Gastrocnemius medialis (tissue), 4 donors: ENCODE data around the gene PDZRN4. TPM values are rescaled to one million over a fixed set of nuclear protein-coding genes. Genes with fewer than 3 reads are reported as not detected.

ENCODE experiments used
- ATAC-seq, 2 donors: fragments of 150-250 bp; one replicate each; pipeline ENCODE4 v1.9.1; 2016
- DNase-seq, 2 donors: peaks; one replicate each; pipeline ENCODE4 v3.0.0-alpha.2; 2019
- H3K27ac ChIP-seq, 4 donors: fragments of 200-600 bp; sonication (generic); 1 replicate in 1 of 4; 2 replicates in 3 of 4; pipeline ENCODE4 v1.5.1; 2016 to 2018; ENCODE audit warnings: mild to moderate bottlenecking in 2 of 4, moderate library complexity in 1 of 4
- H3K27me3 ChIP-seq, 3 donors: fragments of 200-600 bp; sonication (generic) in 2 of 3; 1 replicate in 1 of 3; 2 replicates in 2 of 3; pipeline versions ENCODE4 v1.5.1 to v1.6.0; 2016 to 2019; ENCODE audit warnings: mild to moderate bottlenecking in 1 of 3, moderate library complexity in 1 of 3
- H3K36me3 ChIP-seq, 2 donors: fragments of 200-600 bp; sonication (generic) in 1 of 2; one replicate each; pipeline ENCODE4 v1.5.1; 2017 to 2018
- H3K4me1 ChIP-seq, 2 donors: fragments of 200-600 bp; sonication (generic) in 1 of 2; one replicate each; pipeline ENCODE4 v1.5.1; 2016 to 2017; ENCODE audit warnings: mild to moderate bottlenecking in 2 of 2
- H3K4me3 ChIP-seq, 4 donors: fragments of 200-600 bp; sonication (generic) in 3 of 4; 1 replicate in 1 of 4; 2 replicates in 3 of 4; pipeline ENCODE4 v1.5.1; 2016 to 2019; ENCODE audit warnings: mild to moderate bottlenecking in 2 of 4
- H3K9me3 ChIP-seq, 3 donors: fragments of 200-600 bp; sonication (generic) in 2 of 3; 1 replicate in 1 of 3; 2 replicates in 2 of 3; pipeline ENCODE4 v1.5.1; 2016 to 2019
- POLR2A ChIP-seq, 2 donors: fragments of 450-650 bp; IDR thresholded peaks; one replicate each; pipeline ENCODE4 v1.6.1; 2017; ENCODE audit warnings: antibody characterized with exemption in 2 of 2, mild to moderate bottlenecking in 2 of 2, moderate library complexity in 2 of 2
- in situ Hi-C, 4 donors: fragments of 200-750 bp; cut with MboI; loops; one replicate each; pipeline versions ENCODE4 v1.15.0 to v1.8.0; 2017; ENCODE audit warnings: low sequenced_read_pairs in 4 of 4
- intact Hi-C: fragments of 100-400 bp; cut with DNase I; formaldehyde crosslinking; loops from one replicate; pipeline ENCODE4 v1.15.1; 2023; ENCODE audit warnings: low total_unique reads
- total RNA-seq, 4 donors: library from RNA; depleted of rRNA; stranded (reverse); fragments of >200 nt; gene quantifications; one replicate each; pipeline versions ENCODE4 v1.1.0 to v1.2.3, GENCODE V29; 2016
- TF ChIP-seq, protein P1 (sequence below), 5 experiments: fragments of 450-650 bp in 3 of 5; fragments of 200-600 bp in 2 of 5; sonication (generic) in 2 of 5; IDR thresholded peaks in 4 of 5; conservative IDR thresholded peaks in 1 of 5; 1 replicate in 4 of 5; 2 replicates in 1 of 5; pipeline ENCODE4 v1.5.1; 2016 to 2019; ENCODE audit warnings: antibody characterized with exemption in 5 of 5, mild to moderate bottlenecking in 3 of 5, moderate library complexity in 3 of 5

The PDZRN4 gene
- 1 to 10 TPM in 1 of 4 donors, under 1 TPM in 3; 0.17 to 1.7 (median 0.64) TPM for total RNA-seq

DNA sequence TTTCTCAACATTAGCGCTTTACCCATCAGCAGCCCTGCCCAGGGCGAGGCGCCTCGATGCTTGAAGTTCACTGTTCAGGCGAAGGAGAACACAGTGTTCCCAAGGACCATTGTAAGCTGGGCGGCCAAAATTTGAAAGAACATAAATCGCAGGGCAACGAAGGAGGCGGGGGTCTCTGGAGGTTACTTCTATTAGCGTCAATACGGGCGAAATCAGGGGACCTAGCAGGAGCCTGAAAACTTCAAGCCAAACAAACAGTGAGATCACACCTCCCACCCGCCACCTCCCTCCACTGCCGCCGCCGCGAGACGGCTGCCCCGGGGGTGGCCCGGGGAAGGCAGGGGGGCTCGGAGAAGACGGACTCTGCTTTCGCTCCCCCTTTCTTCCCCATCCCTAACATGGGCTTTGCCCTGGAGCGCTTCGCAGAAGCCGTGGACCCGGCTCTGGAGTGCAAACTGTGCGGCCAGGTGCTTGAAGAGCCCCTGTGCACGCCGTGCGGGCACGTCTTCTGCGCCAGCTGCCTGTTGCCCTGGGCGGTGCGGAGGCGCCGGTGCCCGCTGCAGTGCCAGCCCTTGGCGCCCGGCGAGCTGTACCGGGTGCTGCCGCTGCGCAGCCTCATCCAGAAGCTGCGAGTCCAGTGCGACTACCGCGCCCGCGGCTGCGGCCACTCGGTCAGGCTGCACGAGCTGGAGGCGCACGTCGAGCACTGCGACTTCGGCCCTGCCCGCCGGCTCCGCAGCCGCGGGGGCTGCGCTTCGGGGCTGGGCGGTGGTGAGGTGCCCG, at the start of gene PDZRN4:
Gene PDZRN4, plus strand, starts transcription at position 263 of the 783 bp plus-strand sequence.
- intact Hi-C loops (no loop called here), in situ Hi-C loops (no loop called here)
- H3K4me3 ChIP-seq, result peak within 1 kb of the TSS in 3 of 4 donors; percentile 11 to 31 (median 13)
- DNase-seq (peak in 1 of 2 donors; percentile 10), ATAC-seq (no peak)
- no peaks in the 10 kb centered on the region for H3K9me3 ChIP-seq
- H3K27me3 ChIP-seq, result peaks cover 21 to 37% (median 30%) of the 10 kb centered on the region in 3 donors
- no peak for TF ChIP-seq POLR2A (IDR thresholded peaks at IDR 0.05)
- TF ChIP-seq, protein P1, sequence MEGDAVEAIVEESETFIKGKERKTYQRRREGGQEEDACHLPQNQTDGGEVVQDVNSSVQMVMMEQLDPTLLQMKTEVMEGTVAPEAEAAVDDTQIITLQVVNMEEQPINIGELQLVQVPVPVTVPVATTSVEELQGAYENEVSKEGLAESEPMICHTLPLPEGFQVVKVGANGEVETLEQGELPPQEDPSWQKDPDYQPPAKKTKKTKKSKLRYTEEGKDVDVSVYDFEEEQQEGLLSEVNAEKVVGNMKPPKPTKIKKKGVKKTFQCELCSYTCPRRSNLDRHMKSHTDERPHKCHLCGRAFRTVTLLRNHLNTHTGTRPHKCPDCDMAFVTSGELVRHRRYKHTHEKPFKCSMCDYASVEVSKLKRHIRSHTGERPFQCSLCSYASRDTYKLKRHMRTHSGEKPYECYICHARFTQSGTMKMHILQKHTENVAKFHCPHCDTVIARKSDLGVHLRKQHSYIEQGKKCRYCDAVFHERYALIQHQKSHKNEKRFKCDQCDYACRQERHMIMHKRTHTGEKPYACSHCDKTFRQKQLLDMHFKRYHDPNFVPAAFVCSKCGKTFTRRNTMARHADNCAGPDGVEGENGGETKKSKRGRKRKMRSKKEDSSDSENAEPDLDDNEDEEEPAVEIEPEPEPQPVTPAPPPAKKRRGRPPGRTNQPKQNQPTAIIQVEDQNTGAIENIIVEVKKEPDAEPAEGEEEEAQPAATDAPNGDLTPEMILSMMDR (IDR thresholded peaks at IDR 0.05 in 4 of 5, conservative IDR thresholded peaks at IDR 0.05 in 1 of 5), result no peak
- no peaks in the 10 kb centered on the region for H3K4me1 ChIP-seq
- no peaks in the 10 kb centered on the region for H3K36me3 ChIP-seq
- no peak within 1 kb of the TSS for H3K27ac ChIP-seq

DNA sequence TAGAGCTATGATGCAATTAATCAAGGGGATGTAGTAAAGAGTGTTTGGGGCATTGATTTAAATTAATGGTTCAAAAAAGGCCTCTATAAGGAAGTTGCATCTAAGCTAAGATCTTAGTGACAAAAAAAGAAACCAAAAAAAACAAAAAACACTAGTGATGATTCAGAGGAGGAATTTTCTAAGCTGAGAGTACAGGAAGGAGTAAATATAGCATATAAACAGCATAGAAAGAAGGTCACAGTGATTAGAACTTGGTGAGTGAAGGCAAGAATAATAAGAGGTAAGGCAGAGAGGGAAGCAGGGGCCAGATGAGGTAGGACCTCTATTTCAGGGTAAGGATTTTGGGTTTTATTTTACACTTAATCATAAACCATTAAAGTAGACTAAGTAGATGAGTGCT, 48.0 kb upstream of the PDZRN4 start:
- in situ Hi-C loops, result no loop called here
- DNase-seq, result no peak
- Histone ChIP-seq H3K4me1 (no peaks in the 10 kb centered on the region), H3K9me3 (no peaks in the 10 kb centered on the region), H3K27ac (no peak overlapping the region), H3K4me3 (no peak overlapping the region), H3K36me3 (no peaks in the 10 kb centered on the region), H3K27me3 (no peaks in the 10 kb centered on the region)
- intact Hi-C loops, result no loop called here
- no peak for ATAC-seq
- TF ChIP-seq POLR2A (IDR thresholded peaks at IDR 0.05), result no peak
- TF ChIP-seq, protein P1 (IDR thresholded peaks at IDR 0.05 in 4 of 5, conservative IDR thresholded peaks at IDR 0.05 in 1 of 5), result no peak

DNA sequence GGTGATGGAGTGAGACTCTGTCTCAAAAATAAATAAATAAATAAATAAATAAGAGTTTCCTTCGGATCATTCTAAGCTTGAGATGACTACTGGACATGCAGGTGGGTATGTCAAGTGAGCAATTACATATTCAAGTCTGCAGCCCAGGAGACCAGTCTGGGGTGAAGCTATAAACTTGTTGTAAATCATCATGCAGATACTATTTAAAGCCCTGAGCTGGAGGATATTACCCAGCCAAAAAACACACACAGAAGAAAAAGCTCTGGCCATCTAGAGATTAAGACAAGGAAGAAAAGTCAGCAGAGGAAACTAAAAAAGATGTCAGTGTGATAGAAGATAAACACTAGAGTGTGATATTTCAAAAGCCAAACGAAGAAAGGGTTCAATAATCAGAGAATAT, 47.0 kb upstream of the PDZRN4 start:
- H3K27ac ChIP-seq, result no peak overlapping the region
- no peaks in the 10 kb centered on the region for H3K36me3 ChIP-seq
- intact Hi-C loops (no loop called here), in situ Hi-C loops (no loop called here)
- ATAC-seq (no peak), DNase-seq (no peak)
- no peak overlapping the region for H3K4me3 ChIP-seq
- H3K4me1 ChIP-seq, result no peaks in the 10 kb centered on the region
- TF ChIP-seq POLR2A (IDR thresholded peaks at IDR 0.05), result no peak
- TF ChIP-seq, protein P1 (IDR thresholded peaks at IDR 0.05 in 4 of 5, conservative IDR thresholded peaks at IDR 0.05 in 1 of 5), result no peak
- no peaks in the 10 kb centered on the region for H3K9me3 ChIP-seq
- H3K27me3 ChIP-seq, result no peaks in the 10 kb centered on the region

DNA sequence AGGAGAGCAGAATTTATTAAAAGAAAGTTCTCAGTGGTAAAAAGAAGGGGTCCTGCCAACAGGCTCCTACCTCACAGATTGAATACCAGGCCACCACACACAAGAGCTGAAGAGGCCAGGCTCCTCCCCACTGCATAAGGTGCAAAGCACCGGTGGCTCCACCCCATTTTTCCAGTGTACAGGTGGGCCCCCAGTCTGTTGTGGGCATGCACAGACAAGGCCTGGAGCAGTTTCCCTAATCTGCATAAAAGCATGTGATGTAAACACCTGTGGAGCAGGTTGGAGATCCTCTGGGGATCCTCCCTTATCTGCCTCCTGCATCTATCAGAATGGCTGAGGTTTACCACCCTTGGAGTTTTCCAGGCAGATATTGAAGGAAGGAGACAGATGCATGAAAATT, 45.7 kb upstream of the PDZRN4 start:
- intact Hi-C loops (no loop called here), in situ Hi-C loops (no loop called here)
- no peak overlapping the region for H3K27ac ChIP-seq
- DNase-seq, result no peak
- H3K9me3 ChIP-seq, result no peaks in the 10 kb centered on the region
- no peak for ATAC-seq
- TF ChIP-seq, protein P1 (IDR thresholded peaks at IDR 0.05 in 4 of 5, conservative IDR thresholded peaks at IDR 0.05 in 1 of 5), result no peak
- no peak for TF ChIP-seq POLR2A (IDR thresholded peaks at IDR 0.05)
- H3K4me3 ChIP-seq, result no peak overlapping the region
- no peaks in the 10 kb centered on the region for H3K27me3 ChIP-seq
- H3K4me1 ChIP-seq, result no peaks in the 10 kb centered on the region
- no peaks in the 10 kb centered on the region for H3K36me3 ChIP-seq
